CD4-positive, alpha-beta T cell treated with Interleukin-4 for 1 hour (primary cell): Measurements from ENCODE around the gene DUSP10.

Experiments used
- DNase-seq, 2 donors: peaks; one replicate each; pipeline ENCODE4 v3.0.0-alpha.2; 2020 to 2022

The DUSP10 gene

GRCh38 chr1:221691261-221691660 lies 50.6 kb downstream of the DUSP10 start:
- no peak for DNase-seq

- no peak for DNase-seq
These were observed 51.0 kb downstream of the DUSP10 start for GRCh38 chr1:221690858-221691257.

GRCh38 chr1:221689138-221689537 lies 52.8 kb downstream of the DUSP10 start:
- DNase-seq: peak; percentile 34 to 43

- DNase-seq: no peak
These were observed 53.4 kb downstream of the DUSP10 start for GRCh38 chr1:221688488-221688843.

GRCh38 chr1:221687836-221688487 lies 53.9 kb downstream of the DUSP10 start:
- DNase-seq: no peak

GRCh38 chr1:221683681-221684080 lies 58.2 kb downstream of the DUSP10 start:
- no peak for DNase-seq

- DNase-seq: no peak
These were observed 61.8 kb downstream of the DUSP10 start for GRCh38 chr1:221680085-221680484.

- DNase-seq: no peak
These were observed 63.9 kb downstream of the DUSP10 start for GRCh38 chr1:221678014-221678413.

GRCh38 chr1:221675880-221676800 lies 65.7 kb downstream of the DUSP10 start:
- no peak for DNase-seq

GRCh38 chr1:221672965-221673364 lies 68.9 kb downstream of the DUSP10 start:
- DNase-seq: no peak

- no peak for DNase-seq
These were observed 69.6 kb downstream of the DUSP10 start for GRCh38 chr1:221672239-221672645.

- no peak for DNase-seq
These were observed 71.8 kb downstream of the DUSP10 start for GRCh38 chr1:221670081-221670480.

- DNase-seq: no peak
These were observed 72.4 kb downstream of the DUSP10 start for GRCh38 chr1:221669441-221669840.

- DNase-seq: no peak
These were observed 74.4 kb downstream of the DUSP10 start for GRCh38 chr1:221667504-221667903.

GRCh38 chr1:221664253-221664652 lies 77.6 kb downstream of the DUSP10 start:
- DNase-seq: no peak

- no peak for DNase-seq
These were observed 78.6 kb downstream of the DUSP10 start for GRCh38 chr1:221663321-221663720.

GRCh38 chr1:221655766-221656305 lies 86.1 kb downstream of the DUSP10 start:
- no peak for DNase-seq
